HG02610 (cell line): Measurements from ENCODE around the gene UPP1.
"Not testable (repeated sequence)": the region's sequence is repeated elsewhere in the genome, so short reads cannot be mapped to it uniquely, and the experiment has no call there.

ENCODE experiments used
- ATAC-seq: cut with Tn5 transposase; IDR thresholded peaks from one replicate; pipeline ENCODE4 v1.9.1; 2021; ENCODE audit warnings: mild to moderate bottlenecking, moderate library complexity; ENCODE audit not compliant: unreplicated experiment

Gene UPP1

GRCh38 chr7:48089046-48090003 lies at the start of gene UPP1:
UPP1 (plus strand) TSS chr7:48089265; CDS start chr7:48094784, 5,519 bp downstream.
- peak; percentile 55 for ATAC-seq

GRCh38 chr7:48040944-48041652 lies 48.0 kb upstream of the UPP1 start:
- ATAC-seq, result no peak

- no peak for ATAC-seq
These were observed 47.5 kb upstream of the UPP1 start for GRCh38 chr7:48041653-48041970.

GRCh38 chr7:48042216-48042615 lies 46.8 kb upstream of the UPP1 start:
- ATAC-seq, result no peak

GRCh38 chr7:48042636-48043035 lies 46.4 kb upstream of the UPP1 start:
- no peak for ATAC-seq

- no peak for ATAC-seq
These were observed 43.8 kb upstream of the UPP1 start for GRCh38 chr7:48045195-48045765.

GRCh38 chr7:48046458-48046857 lies 42.6 kb upstream of the UPP1 start:
- ATAC-seq, result no peak

GRCh38 chr7:48048113-48048512 lies 41.0 kb upstream of the UPP1 start:
- no peak for ATAC-seq

- no peak for ATAC-seq
These were observed 39.2 kb upstream of the UPP1 start for GRCh38 chr7:48049850-48050249.

GRCh38 chr7:48052748-48053147 lies 36.3 kb upstream of the UPP1 start:
- no peak for ATAC-seq

GRCh38 chr7:48053736-48054135 lies 35.3 kb upstream of the UPP1 start:
- ATAC-seq, result no peak

- ATAC-seq, result no peak
These were observed 30.1 kb upstream of the UPP1 start for GRCh38 chr7:48058990-48059389.

- ATAC-seq, result no peak
These were observed 29.4 kb upstream of the UPP1 start for GRCh38 chr7:48059706-48060105.

GRCh38 chr7:48063985-48064384 lies 25.1 kb upstream of the UPP1 start:
- ATAC-seq, result no peak

- ATAC-seq, result no peak
These were observed 21.6 kb upstream of the UPP1 start for GRCh38 chr7:48067475-48067874.

GRCh38 chr7:48074204-48074654 lies 14.8 kb upstream of the UPP1 start:
- no peak for ATAC-seq

GRCh38 chr7:48077423-48077822 lies 11.6 kb upstream of the UPP1 start:
- ATAC-seq, result no peak

- ATAC-seq, result no peak
These were observed 10.6 kb upstream of the UPP1 start for GRCh38 chr7:48078470-48078869.

- not testable (repeated sequence) for ATAC-seq
These were observed 6.7 kb upstream of the UPP1 start for GRCh38 chr7:48082378-48082777.

- ATAC-seq, result no peak
These were observed 5.8 kb upstream of the UPP1 start for GRCh38 chr7:48083114-48083830.
